ENCODE measurements around the gene C22orf23.

The C22orf23 gene

DNA sequence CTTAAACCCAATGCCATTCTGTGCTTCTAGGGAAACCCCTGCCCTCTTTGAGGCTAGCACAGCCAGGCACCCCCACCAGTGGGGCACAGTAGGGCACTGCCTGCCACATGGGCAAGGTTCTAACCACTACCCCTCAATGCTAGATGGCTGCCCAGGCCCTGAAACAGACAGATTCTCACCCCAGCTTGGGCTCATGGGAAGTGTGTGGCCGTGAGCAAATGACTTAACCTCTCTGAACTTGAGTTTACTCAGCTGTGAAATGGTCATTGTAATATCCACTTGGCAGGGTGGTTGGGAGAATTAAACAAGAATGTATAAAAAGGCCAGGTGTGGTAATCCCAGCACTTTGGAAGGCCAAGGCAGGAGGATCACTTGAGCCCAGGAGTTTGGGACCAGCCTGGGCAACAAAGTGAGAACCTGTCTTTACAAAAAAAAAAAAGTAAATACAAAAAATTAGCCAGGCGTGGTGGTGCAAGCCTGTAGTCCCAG lies 22.4 kb downstream of the C22orf23 start:
- Histone ChIP-seq H3K79me2 (no peaks in the 10 kb centered on the region), H3K27me3 (ENCODE audit: control insufficient read depth, insufficient read depth, low read length) (no peaks in the 10 kb centered on the region), H3K4me1 (peaks cover 11% of the 10 kb centered on the region), H3K27ac (no peak overlapping the region), H3K9me3 (ENCODE audit: control insufficient read depth, low read length) (no peaks in the 10 kb centered on the region), H3K4me2 (ENCODE audit: low read length) (no peak overlapping the region), H3K9ac (no peak overlapping the region), H2AFZ (no peak overlapping the region), H3K36me3 (ENCODE audit: control insufficient read depth, insufficient read depth, low read length) (no peaks in the 10 kb centered on the region), H3K4me3 (ENCODE audit: low read depth, low read length) (no peak overlapping the region)
- TF ChIP-seq, protein P1, sequence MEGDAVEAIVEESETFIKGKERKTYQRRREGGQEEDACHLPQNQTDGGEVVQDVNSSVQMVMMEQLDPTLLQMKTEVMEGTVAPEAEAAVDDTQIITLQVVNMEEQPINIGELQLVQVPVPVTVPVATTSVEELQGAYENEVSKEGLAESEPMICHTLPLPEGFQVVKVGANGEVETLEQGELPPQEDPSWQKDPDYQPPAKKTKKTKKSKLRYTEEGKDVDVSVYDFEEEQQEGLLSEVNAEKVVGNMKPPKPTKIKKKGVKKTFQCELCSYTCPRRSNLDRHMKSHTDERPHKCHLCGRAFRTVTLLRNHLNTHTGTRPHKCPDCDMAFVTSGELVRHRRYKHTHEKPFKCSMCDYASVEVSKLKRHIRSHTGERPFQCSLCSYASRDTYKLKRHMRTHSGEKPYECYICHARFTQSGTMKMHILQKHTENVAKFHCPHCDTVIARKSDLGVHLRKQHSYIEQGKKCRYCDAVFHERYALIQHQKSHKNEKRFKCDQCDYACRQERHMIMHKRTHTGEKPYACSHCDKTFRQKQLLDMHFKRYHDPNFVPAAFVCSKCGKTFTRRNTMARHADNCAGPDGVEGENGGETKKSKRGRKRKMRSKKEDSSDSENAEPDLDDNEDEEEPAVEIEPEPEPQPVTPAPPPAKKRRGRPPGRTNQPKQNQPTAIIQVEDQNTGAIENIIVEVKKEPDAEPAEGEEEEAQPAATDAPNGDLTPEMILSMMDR (IDR thresholded peaks at IDR 0.05): no peak

DNA sequence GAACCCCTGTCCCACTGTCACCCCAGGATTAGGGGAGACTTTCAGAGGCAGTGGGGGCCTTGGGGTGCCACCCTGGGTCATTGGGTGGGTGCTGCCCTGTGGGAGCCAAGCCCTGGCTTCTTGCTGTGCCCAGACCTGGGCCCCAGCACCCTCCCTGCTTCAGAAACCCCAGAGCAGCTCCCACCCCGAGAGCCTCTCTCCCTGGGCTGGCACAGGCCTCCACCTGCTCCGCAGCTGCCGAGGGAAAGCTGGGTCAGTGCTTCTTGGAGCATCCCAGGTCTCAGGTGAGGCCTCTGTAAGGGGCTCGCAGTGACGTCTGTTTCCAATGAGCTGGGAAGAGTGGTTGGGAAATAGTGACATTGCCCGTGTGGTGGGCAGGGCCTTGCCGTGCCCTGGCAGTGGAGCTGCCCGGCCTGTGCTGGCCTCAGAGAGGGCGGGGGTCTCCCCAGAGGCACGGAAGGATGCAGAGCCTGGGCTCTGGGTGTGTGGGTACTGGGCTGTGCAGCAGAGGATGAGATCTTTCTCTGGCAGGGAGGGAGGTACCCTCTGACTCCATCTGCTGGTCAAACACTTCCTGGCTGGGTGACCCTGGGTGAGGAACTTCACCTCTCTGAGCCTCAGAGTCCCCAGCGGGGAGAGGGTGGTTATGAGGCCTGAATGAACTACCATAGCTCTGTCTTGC lies 23.0 kb downstream of the C22orf23 start:
- H3K9me3 ChIP-seq (ENCODE audit: control insufficient read depth, low read length): no peaks in the 10 kb centered on the region
- H3K79me2 ChIP-seq: no peaks in the 10 kb centered on the region
- peaks cover 11% of the 10 kb centered on the region for H3K4me1 ChIP-seq
- H3K36me3 ChIP-seq (ENCODE audit: control insufficient read depth, insufficient read depth, low read length): no peaks in the 10 kb centered on the region
- TF ChIP-seq, protein P1 (IDR thresholded peaks at IDR 0.05): peak; percentile 27
- H3K4me3 ChIP-seq (ENCODE audit: low read depth, low read length): no peak overlapping the region
- H3K27ac ChIP-seq: no peak overlapping the region
- no peaks in the 10 kb centered on the region for H3K27me3 ChIP-seq (ENCODE audit: control insufficient read depth, insufficient read depth, low read length)
- no peak overlapping the region for H3K9ac ChIP-seq
- no peak overlapping the region for H2AFZ ChIP-seq
- H3K4me2 ChIP-seq (ENCODE audit: low read length): no peak overlapping the region

DNA sequence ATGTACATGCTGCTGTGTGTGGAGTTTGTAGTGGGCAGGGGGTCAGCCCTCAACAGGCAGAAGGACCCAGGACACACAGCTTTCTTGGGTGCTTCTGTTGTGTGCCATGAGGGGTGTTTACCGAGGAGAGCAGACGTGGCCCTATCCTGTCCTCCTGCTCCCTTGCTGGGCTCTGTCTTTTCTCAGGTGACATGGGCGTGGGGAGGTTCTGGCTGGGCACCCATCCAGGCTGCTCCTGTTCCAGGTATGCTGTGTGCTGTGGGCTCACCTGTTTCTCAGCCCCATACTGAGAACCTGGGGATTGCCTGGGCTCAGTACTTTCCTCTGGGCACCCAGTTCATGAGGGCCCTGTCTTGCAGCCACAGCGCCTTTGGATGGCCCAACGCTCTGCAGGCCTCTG lies 24.0 kb downstream of the C22orf23 start:
- H3K27ac ChIP-seq: no peak overlapping the region
- no peaks in the 10 kb centered on the region for H3K9me3 ChIP-seq (ENCODE audit: control insufficient read depth, low read length)
- no peak overlapping the region for H3K9ac ChIP-seq
- H3K79me2 ChIP-seq: no peaks in the 10 kb centered on the region
- no peaks in the 10 kb centered on the region for H3K27me3 ChIP-seq (ENCODE audit: control insufficient read depth, insufficient read depth, low read length)
- H2AFZ ChIP-seq: no peak overlapping the region
- H3K4me1 ChIP-seq: peaks cover 11% of the 10 kb centered on the region
- no peak overlapping the region for H3K4me3 ChIP-seq (ENCODE audit: low read depth, low read length)
- H3K36me3 ChIP-seq (ENCODE audit: control insufficient read depth, insufficient read depth, low read length): no peaks in the 10 kb centered on the region
- H3K4me2 ChIP-seq (ENCODE audit: low read length): peak overlapping the region; percentile 17
- TF ChIP-seq, protein P1 (IDR thresholded peaks at IDR 0.05): no peak

DNA sequence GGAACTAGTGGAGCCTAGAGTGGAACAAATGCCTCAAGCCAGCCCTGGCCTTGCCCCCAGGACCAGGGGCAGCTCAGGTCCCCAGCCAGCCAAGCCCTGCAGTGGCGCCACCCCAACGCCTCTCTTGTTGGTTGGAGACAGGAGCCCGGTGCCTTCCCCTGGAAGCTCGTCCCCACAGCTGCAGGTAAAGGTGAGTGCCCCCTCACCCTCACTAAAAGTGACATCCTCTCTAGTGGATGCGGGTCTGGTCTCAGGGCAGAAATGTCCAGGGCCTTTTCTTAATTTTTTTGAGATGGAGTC lies 25.8 kb downstream of the C22orf23 start:
- Histone ChIP-seq H3K4me2 (ENCODE audit: low read length) (no peak overlapping the region), H3K4me3 (ENCODE audit: low read depth, low read length) (no peak overlapping the region), H3K27me3 (ENCODE audit: control insufficient read depth, insufficient read depth, low read length) (no peaks in the 10 kb centered on the region), H2AFZ (no peak overlapping the region), H3K36me3 (ENCODE audit: control insufficient read depth, insufficient read depth, low read length) (no peaks in the 10 kb centered on the region), H3K9ac (no peak overlapping the region), H3K27ac (no peak overlapping the region), H3K9me3 (ENCODE audit: control insufficient read depth, low read length) (no peaks in the 10 kb centered on the region), H3K79me2 (no peaks in the 10 kb centered on the region), H3K4me1 (peaks cover 5% of the 10 kb centered on the region)
- TF ChIP-seq, protein P1 (IDR thresholded peaks at IDR 0.05): no peak
